NCI-H187 (cell line): ENCODE measurements around the gene ATF2.

Source experiments
- DNase-seq, 2 experiments: peaks; one replicate each; lab custom pipeline; 2025; lab: John Stamatoyannopoulos, UW

ATF2 gene

GRCh38 chr2:175025946-175026345, 142.1 kb downstream of the ATF2 start:
- DNase-seq: no peak

- DNase-seq: no peak
These were observed 142.8 kb downstream of the ATF2 start for GRCh38 chr2:175025233-175025632.

GRCh38 chr2:175022923-175023322, 145.1 kb downstream of the ATF2 start:
- no peak for DNase-seq
